ENCODE measurements around the gene NACC2. TPM values are rescaled to one million over a fixed set of nuclear protein-coding genes. Genes with fewer than 3 reads are reported as not detected.

Gene NACC2
- total RNA-seq, 1 donor from 2014 or later = 9.6 TPM

DNA sequence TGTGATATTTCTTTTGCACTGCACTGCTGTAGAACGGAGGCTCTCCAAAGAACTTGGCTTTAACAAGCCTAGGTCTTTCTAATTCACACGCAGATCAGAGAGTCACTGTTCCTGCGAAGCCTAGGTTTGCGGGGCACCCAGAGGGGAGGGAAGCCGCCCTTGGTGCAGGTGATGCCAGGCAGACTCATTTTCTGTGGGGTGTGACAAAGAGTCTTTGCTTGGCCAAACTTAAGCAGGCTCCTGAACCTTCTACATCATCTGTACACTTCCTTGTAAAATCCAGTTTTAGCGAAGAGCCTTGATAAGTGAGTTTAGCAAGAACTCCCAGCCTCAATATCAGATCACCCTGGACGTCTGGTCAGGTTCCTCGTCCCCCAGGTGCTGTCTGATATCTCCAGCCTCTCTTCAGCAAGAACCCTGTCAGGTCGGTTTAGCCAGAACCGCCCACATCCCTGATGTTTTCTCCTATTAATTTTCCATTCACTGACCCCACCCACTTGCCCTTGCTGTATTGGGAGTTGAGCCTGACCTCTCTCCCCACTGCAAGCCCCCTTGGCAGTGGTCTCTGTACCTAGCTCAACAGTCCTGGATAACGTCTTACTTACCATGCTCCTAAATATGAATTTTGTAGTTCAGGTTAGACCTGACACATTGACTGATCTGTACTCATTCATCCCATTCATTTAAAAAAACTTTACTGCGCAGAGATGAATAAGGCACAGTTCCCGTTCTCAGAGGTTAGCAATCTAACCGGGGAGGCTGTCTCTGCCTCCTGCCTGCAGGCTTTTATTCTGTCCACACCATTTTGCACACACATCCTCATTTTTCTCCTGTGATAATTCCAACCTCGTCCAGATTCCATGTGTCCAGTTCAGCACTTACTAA, 133.0 kb downstream of the NACC2 start:
- Mint-ChIP-seq H3K27ac (ENCODE audit: unreplicated experiment) (peak overlapping the region; percentile 5), H3K4me1 (ENCODE audit: unreplicated experiment) (peaks cover 12% of the 10 kb centered on the region), H3K9me3 (ENCODE audit: unreplicated experiment) (no peaks in the 10 kb centered on the region), H3K36me3 (ENCODE audit: low read depth, unreplicated experiment) (no peaks in the 10 kb centered on the region), H3K4me3 (ENCODE audit: unreplicated experiment) (peak overlapping the region; percentile 92), H3K27me3 (ENCODE audit: unreplicated experiment) (no peaks in the 10 kb centered on the region)
- TF ChIP-seq, protein P1, sequence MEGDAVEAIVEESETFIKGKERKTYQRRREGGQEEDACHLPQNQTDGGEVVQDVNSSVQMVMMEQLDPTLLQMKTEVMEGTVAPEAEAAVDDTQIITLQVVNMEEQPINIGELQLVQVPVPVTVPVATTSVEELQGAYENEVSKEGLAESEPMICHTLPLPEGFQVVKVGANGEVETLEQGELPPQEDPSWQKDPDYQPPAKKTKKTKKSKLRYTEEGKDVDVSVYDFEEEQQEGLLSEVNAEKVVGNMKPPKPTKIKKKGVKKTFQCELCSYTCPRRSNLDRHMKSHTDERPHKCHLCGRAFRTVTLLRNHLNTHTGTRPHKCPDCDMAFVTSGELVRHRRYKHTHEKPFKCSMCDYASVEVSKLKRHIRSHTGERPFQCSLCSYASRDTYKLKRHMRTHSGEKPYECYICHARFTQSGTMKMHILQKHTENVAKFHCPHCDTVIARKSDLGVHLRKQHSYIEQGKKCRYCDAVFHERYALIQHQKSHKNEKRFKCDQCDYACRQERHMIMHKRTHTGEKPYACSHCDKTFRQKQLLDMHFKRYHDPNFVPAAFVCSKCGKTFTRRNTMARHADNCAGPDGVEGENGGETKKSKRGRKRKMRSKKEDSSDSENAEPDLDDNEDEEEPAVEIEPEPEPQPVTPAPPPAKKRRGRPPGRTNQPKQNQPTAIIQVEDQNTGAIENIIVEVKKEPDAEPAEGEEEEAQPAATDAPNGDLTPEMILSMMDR (IDR thresholded peaks at IDR 0.05; ENCODE audit: unreplicated experiment) = no peak
- no peak for DNase-seq (ENCODE audit: low spot score)

DNA sequence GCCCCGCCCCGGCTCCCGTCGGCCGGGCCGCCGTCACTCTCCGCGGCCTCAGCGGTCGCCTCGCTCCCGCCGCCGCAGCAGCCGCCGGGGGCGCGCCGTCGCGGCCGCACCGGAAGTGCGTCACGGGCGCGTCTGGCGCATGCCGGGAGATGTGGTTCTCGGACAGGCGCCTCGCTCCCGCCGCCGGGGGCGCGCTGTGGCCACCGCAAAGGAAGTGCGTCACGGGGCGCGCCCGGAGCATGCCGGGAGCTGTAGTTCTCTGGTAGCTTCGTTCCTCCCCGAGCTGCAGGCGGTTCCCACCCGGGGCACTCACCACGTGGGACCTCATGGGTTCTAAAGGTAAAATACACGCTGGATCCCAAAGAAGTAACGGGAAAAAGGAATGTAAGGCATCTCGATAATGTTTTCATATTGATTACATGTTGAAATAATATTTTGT, 133.8 kb downstream of the NACC2 start, which contains the start of gene UBAC1:
Gene UBAC1 (minus strand): TSS at position 97 of the 439 bp plus-strand sequence. CDS start 211 bp downstream, outside the sequence.
- Mint-ChIP-seq H3K27ac (ENCODE audit: unreplicated experiment) (peak within 1 kb of the TSS; percentile 59), H3K36me3 (ENCODE audit: low read depth, unreplicated experiment) (no peaks in the 10 kb centered on the region), H3K27me3 (ENCODE audit: unreplicated experiment) (no peaks in the 10 kb centered on the region), H3K9me3 (ENCODE audit: unreplicated experiment) (no peaks in the 10 kb centered on the region), H3K4me1 (ENCODE audit: unreplicated experiment) (peaks cover 12% of the 10 kb centered on the region), H3K4me3 (ENCODE audit: unreplicated experiment) (peak within 1 kb of the TSS; percentile 92)
- DNase-seq (ENCODE audit: low spot score) = peak; percentile 97
- TF ChIP-seq, protein P1 (IDR thresholded peaks at IDR 0.05; ENCODE audit: unreplicated experiment) = peak; percentile 20

DNA sequence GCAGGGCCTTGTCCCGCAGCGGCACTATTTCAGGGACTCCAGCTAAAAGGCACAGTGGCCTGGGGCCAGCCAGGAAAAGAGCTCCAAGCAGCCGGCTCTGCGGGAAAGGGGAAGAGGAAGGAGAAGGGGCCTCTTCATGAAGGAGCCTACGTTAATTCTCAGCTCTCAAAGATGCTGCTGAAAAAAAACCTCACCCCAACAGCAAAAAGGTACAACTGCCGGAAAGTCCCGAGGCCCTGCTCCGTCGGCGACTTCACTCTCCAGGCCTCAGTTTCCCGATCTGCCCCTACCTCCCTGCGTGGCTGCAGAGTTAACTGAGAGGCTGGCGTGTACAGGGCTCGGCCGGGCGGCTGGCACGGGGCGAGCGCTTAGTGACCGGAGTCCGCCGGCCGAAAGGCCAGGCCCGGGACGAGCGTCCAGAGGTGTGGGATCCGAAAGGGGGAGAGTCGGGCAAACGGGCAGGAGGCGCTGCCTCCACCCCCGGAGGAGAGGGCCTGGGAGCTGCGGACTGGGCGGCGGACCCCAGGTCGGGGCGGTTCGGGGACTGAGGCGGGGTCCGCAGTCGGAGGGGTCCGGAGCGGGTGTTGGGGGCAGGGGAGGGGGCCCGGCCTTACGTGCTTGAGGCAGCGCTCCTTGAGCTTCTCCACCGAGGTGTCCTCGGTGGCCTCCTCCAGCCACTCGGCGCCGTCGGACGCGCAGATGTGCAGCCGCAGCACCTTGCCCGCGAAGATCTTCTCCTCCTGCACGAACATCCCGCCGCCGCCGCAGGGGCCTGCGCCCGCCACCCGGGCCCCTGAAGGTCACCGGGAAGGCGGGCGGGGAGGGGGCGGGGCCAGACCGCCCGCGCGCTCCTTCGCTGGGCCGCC, 134.4 kb downstream of the NACC2 start:
- H3K36me3 Mint-ChIP-seq (ENCODE audit: low read depth, unreplicated experiment) = no peaks in the 10 kb centered on the region
- peak; percentile 32 for DNase-seq (ENCODE audit: low spot score)
- H3K4me1 Mint-ChIP-seq (ENCODE audit: unreplicated experiment) = peaks cover 12% of the 10 kb centered on the region
- H3K27me3 Mint-ChIP-seq (ENCODE audit: unreplicated experiment) = no peaks in the 10 kb centered on the region
- peak overlapping the region; percentile 91 for H3K4me3 Mint-ChIP-seq (ENCODE audit: unreplicated experiment)
- no peak overlapping the region for H3K27ac Mint-ChIP-seq (ENCODE audit: unreplicated experiment)
- TF ChIP-seq, protein P1 (IDR thresholded peaks at IDR 0.05; ENCODE audit: unreplicated experiment) = no peak
- H3K9me3 Mint-ChIP-seq (ENCODE audit: unreplicated experiment) = no peaks in the 10 kb centered on the region

DNA sequence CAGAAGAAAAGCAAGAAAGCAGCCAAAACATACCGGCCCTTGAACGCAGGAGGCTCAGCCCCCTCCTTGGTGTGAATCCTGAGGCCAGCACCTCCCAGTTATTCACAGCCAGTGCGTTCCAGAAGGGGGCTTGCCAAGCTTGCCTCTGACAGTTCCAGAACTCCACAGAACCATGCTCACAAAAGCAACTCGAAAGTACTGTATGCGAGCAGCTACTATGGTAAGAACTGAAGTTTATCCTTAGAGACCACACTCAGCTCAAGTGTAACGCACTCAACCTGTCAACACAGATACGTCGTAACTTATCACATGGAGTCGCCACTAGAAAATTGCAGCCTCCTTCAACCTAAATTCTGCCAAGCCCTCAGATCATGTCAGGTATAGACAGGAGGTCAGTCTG, 135.3 kb downstream of the NACC2 start:
- TF ChIP-seq, protein P1 (IDR thresholded peaks at IDR 0.05; ENCODE audit: unreplicated experiment) = no peak
- no peaks in the 10 kb centered on the region for H3K9me3 Mint-ChIP-seq (ENCODE audit: unreplicated experiment)
- H3K4me1 Mint-ChIP-seq (ENCODE audit: unreplicated experiment) = peaks cover 12% of the 10 kb centered on the region
- DNase-seq (ENCODE audit: low spot score) = no peak
- peak overlapping the region; percentile 91 for H3K4me3 Mint-ChIP-seq (ENCODE audit: unreplicated experiment)
- no peaks in the 10 kb centered on the region for H3K27me3 Mint-ChIP-seq (ENCODE audit: unreplicated experiment)
- peaks cover under 1% of the 10 kb centered on the region for H3K36me3 Mint-ChIP-seq (ENCODE audit: low read depth, unreplicated experiment)
- no peak overlapping the region for H3K27ac Mint-ChIP-seq (ENCODE audit: unreplicated experiment)

Data from endothelial cell (in vitro differentiated cells).